Nephron progenitor cell (in vitro differentiated cells): ENCODE results near the gene TMEM184A.

Experiments
- DNase-seq: peaks from one replicate; pipeline ENCODE4 v3.0.0; 2021
- H3K27ac Mint-ChIP-seq: 2 replicates; pipeline ENCODE4 v1.8.0; 2021; ENCODE audit warnings: mild to moderate bottlenecking, moderate library complexity, mixed read lengths
- H3K27me3 Mint-ChIP-seq: 2 replicates; pipeline ENCODE4 v1.8.0; 2021; ENCODE audit warnings: mild to moderate bottlenecking, low read depth, mixed read lengths; ENCODE audit not compliant: poor library complexity
- H3K36me3 Mint-ChIP-seq: 2 replicates; pipeline ENCODE4 v1.8.0; 2021; ENCODE audit warnings: low read depth, mixed read lengths
- H3K4me1 Mint-ChIP-seq: 2 replicates; pipeline ENCODE4 v1.8.0; 2021; ENCODE audit warnings: mixed read lengths
- H3K4me3 Mint-ChIP-seq: 2 replicates; pipeline ENCODE4 v1.8.0; 2021; ENCODE audit warnings: mild to moderate bottlenecking, moderate library complexity, mixed read lengths
- H3K9me3 Mint-ChIP-seq: 2 replicates; pipeline ENCODE4 v1.8.0; 2021; ENCODE audit warnings: mild to moderate bottlenecking, moderate library complexity, mixed read lengths
- TF ChIP-seq, protein P1 (sequence below): fragments of 200-600 bp; sonication (generic); IDR thresholded peaks from 2 replicates; pipeline ENCODE4 v1.5.0; 2021; ENCODE audit warnings: antibody characterized with exemption

TMEM184A gene

DNA sequence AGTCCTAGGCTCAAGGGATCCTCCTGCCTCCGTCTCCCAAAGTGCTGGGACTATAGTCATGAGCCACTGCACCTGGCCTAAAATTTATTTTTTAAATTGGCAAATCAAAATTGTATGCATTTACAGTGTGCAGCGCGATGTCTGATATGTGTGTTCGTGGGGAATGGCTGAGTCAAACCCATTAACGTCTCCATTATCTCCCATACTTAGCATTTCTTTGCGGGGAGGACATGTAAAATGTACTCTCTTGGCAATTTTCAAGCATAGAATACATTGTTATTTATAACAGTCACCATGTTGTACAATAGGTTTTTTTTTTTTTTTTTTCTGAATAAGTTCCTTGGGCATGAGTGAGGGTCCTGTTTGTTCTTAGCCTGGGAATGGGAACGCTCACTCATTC lies 3.8 kb downstream of the TMEM184A start:
- Mint-ChIP-seq H3K36me3 (no peaks in the 10 kb centered on the region), H3K9me3 (no peaks in the 10 kb centered on the region), H3K4me3 (no peak overlapping the region), H3K27ac (no peak overlapping the region), H3K4me1 (peaks cover 24% of the 10 kb centered on the region), H3K27me3 (peaks cover 4% of the 10 kb centered on the region)
- TF ChIP-seq, protein P1, sequence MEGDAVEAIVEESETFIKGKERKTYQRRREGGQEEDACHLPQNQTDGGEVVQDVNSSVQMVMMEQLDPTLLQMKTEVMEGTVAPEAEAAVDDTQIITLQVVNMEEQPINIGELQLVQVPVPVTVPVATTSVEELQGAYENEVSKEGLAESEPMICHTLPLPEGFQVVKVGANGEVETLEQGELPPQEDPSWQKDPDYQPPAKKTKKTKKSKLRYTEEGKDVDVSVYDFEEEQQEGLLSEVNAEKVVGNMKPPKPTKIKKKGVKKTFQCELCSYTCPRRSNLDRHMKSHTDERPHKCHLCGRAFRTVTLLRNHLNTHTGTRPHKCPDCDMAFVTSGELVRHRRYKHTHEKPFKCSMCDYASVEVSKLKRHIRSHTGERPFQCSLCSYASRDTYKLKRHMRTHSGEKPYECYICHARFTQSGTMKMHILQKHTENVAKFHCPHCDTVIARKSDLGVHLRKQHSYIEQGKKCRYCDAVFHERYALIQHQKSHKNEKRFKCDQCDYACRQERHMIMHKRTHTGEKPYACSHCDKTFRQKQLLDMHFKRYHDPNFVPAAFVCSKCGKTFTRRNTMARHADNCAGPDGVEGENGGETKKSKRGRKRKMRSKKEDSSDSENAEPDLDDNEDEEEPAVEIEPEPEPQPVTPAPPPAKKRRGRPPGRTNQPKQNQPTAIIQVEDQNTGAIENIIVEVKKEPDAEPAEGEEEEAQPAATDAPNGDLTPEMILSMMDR = no peak
- DNase-seq = no peak

DNA sequence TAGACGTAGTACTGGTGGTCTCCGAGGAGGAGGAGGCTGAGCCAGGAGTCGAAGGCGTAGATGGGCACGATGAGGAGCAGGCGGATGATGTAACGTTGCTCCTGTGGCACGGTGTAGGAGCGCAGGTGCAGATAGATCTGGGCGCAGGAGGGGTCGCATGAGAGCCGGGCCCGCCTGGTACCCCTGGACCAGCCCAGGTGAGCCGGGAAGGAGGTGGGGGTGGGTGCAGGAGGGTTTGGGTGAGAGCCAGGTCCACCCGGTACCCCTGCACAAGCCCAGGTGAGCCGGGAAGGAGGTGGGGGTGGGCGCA lies 5.2 kb downstream of the TMEM184A start:
- H3K27ac Mint-ChIP-seq = no peak overlapping the region
- no peaks in the 10 kb centered on the region for H3K9me3 Mint-ChIP-seq
- H3K27me3 Mint-ChIP-seq = peaks cover 4% of the 10 kb centered on the region
- DNase-seq = no peak
- no peaks in the 10 kb centered on the region for H3K36me3 Mint-ChIP-seq
- H3K4me1 Mint-ChIP-seq = peaks cover 16% of the 10 kb centered on the region
- H3K4me3 Mint-ChIP-seq = no peak overlapping the region
- TF ChIP-seq, protein P1 = no peak

DNA sequence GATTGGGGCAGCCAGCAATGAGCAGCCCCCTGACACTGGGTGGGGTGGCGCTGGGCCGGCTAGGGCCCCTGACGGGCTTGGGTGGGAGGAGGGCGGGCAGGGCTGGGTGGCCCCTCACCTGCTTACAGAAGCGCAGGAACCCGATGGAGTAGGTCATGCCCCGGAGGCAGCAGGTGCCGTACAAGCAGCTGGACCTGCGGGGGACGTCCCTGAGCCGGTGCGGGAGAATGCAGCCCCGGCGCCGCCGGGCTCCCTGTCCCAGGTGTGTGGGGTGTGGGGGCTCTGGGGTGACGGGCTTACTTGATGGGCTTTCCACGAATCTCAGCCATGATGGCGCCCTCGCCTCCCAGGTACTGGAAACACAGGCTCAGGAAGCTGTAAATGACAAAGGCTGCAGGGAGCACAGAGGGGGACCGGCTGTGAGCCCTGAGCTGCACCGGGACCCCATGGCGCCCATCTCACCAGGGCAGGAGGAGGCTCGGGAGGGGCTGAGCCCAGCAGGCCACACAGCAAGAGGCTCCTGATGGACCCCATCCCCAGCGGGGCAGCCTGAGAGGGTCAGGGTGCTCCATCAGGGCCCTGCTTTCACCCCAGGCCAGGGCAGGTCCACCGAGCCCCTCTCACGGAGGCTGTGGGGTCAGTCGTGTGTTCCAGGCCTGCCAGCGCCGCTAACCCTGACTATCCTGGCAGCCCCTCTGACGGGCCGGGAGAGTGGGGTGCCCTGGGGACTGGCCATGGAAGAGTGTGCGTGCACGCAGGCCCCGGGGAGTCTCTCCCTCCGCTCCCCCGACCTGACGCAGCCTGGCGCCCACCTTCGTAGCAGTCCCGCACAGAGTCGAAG lies 5.8 kb downstream of the TMEM184A start:
- Mint-ChIP-seq H3K4me1 (peaks cover 10% of the 10 kb centered on the region), H3K36me3 (no peaks in the 10 kb centered on the region), H3K27me3 (peaks cover 4% of the 10 kb centered on the region), H3K4me3 (no peak overlapping the region), H3K27ac (no peak overlapping the region), H3K9me3 (no peaks in the 10 kb centered on the region)
- TF ChIP-seq, protein P1 = no peak
- DNase-seq = no peak

DNA sequence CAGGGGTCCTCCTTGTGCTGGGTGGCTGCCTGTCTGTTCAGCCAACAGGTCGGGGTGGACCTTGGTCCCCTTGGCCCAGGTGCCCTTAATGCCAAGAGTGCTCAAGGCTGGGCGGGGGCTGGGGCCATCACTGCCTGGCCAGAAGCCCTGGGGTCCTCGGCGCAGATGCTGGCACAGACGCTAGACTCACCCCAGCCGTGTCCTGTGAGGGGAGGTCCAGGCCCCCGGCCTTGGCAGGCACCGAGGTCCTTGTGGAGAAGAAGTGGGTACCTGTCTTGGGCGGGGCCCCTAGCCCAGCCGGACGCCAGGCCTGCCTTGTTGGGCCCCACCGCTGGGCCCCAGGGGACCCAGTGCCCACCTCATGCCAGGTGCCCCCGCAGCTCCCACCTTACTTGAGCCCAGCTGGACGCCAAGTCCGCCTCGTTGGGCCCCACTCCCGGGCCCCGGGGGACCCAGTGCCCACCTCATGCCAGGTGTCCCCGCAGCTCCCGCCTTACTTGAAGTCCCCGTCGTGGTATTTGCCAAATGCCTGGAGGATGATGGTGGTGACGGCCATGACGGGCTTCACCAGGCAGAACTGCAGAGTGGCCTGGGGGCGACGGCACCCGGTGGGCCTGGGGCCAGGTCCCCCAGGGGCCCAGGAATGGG lies 6.5 kb downstream of the TMEM184A start:
- Mint-ChIP-seq H3K36me3 (no peaks in the 10 kb centered on the region), H3K4me1 (peaks cover 8% of the 10 kb centered on the region), H3K27me3 (peaks cover 4% of the 10 kb centered on the region), H3K4me3 (no peak overlapping the region), H3K9me3 (no peaks in the 10 kb centered on the region), H3K27ac (no peak overlapping the region)
- DNase-seq = no peak
- TF ChIP-seq, protein P1 = no peak

DNA sequence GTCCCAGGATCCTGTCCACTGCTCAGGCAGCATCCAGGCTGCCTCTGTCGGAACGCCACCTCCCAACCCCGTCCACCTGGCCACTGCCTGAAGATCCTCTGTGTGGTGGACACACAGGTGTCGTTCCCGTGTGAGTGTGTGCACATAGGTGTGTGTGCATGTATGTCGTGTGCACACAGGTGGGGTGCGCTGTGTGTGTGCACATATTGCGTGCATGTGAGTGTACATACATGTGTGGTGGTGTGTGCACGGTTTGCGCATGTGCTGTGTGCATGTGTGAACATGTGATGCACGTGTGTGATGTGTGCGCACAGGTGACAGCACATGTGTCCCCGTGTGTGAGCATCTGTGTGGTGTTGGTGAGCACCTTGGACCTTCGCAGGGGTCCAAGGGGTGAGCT lies 7.1 kb downstream of the TMEM184A start:
- Mint-ChIP-seq H3K27ac (no peak overlapping the region), H3K4me3 (no peak overlapping the region), H3K36me3 (no peaks in the 10 kb centered on the region)

More for the DNA sequence above, 7.1 kb downstream of the TMEM184A start:
- Mint-ChIP-seq H3K27me3 (peaks cover 4% of the 10 kb centered on the region), H3K9me3 (no peaks in the 10 kb centered on the region), H3K4me1 (peaks cover 8% of the 10 kb centered on the region)
- TF ChIP-seq, protein P1 = no peak
- no peak for DNase-seq
